HFF-Myc (cell line): Measurements from ENCODE around the gene KCNA2.

Experiments
- DNase-seq: peaks from one replicate; pipeline ENCODE4 v3.0.0-alpha.2; 2011; ENCODE audit warnings: low read depth; ENCODE audit errors: extremely low read depth
- H3K4me3 ChIP-seq: replicated peaks from 2 replicates; pipeline ENCODE4 v1.5.1; 2011; ENCODE audit warnings: low read depth, mild to moderate bottlenecking, control low read depth, low read length
- TF ChIP-seq, protein P1 (sequence below): IDR thresholded peaks from 2 replicates; pipeline ENCODE4 v1.5.1; 2012; ENCODE audit warnings: mild to moderate bottlenecking, low read depth, low read length, control low read depth; ENCODE audit errors: missing control alignments

KCNA2 gene

DNA sequence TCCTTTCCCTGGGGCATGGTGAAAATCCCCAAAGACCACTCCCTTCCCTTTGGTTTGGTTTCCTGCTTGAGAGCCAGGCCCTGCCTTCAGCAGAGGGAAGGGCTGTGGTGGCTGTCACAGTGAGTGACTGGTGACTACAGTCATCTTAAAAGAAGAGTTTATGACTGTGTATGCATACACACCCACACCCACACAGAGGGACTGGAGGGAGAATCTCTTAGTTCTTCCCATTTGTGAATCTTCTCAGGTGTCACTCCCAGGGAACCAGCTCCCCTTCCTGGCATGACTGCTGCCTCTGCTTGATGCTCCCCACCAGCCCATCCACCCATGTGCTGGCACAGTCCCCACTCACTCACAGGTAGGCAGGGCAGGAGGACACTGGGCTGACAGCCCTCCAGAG lies 3.9 kb upstream of the KCNA2 start:
- TF ChIP-seq, protein P1, sequence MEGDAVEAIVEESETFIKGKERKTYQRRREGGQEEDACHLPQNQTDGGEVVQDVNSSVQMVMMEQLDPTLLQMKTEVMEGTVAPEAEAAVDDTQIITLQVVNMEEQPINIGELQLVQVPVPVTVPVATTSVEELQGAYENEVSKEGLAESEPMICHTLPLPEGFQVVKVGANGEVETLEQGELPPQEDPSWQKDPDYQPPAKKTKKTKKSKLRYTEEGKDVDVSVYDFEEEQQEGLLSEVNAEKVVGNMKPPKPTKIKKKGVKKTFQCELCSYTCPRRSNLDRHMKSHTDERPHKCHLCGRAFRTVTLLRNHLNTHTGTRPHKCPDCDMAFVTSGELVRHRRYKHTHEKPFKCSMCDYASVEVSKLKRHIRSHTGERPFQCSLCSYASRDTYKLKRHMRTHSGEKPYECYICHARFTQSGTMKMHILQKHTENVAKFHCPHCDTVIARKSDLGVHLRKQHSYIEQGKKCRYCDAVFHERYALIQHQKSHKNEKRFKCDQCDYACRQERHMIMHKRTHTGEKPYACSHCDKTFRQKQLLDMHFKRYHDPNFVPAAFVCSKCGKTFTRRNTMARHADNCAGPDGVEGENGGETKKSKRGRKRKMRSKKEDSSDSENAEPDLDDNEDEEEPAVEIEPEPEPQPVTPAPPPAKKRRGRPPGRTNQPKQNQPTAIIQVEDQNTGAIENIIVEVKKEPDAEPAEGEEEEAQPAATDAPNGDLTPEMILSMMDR: no peak
- no peak for DNase-seq
- no peak overlapping the region for H3K4me3 ChIP-seq

DNA sequence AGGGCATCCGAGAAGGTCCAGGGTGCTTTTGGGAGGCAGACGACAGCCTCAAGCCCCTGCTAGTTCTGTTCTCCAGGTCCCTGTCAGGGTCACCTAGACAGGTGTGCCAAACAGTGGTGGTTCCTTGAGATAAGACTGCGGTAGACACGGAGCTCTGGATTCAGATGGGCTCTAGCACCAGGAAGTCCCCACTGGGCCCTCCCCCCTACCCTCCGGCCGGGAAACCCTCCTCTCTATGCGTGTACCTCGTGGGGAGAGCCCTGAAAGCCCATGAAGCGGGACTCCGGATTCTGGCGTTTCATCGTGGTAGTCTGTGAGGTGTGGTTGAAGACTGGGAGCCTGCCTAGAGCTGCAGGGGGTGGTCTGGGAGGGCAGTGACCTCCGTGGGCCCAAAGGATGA lies 2.1 kb upstream of the KCNA2 start:
- no peak for DNase-seq
- TF ChIP-seq, protein P1: no peak
- no peak overlapping the region for H3K4me3 ChIP-seq

GRCh38 chr1:110607536-110608230 lies 1.5 kb upstream of the KCNA2 start:
- H3K4me3 ChIP-seq: no peak overlapping the region
- TF ChIP-seq, protein P1: no peak
- no peak for DNase-seq

- DNase-seq: no peak
- H3K4me3 ChIP-seq: peak overlapping the region; percentile 12; the same call in 1 of the 2 replicates
- TF ChIP-seq, protein P1: no peak
Observed at GRCh38 chr1:110606657-110607535, 738 bp upstream of the KCNA2 start.

- no peak overlapping the region for H3K4me3 ChIP-seq
- no peak for DNase-seq
- TF ChIP-seq, protein P1: no peak
Observed at GRCh38 chr1:110605446-110605845, 712 bp downstream of the KCNA2 start.

- DNase-seq: no peak
- TF ChIP-seq, protein P1: no peak
- H3K4me3 ChIP-seq: no peak overlapping the region
Observed at GRCh38 chr1:110604586-110605148, 1.5 kb downstream of the KCNA2 start.
